ENCODE data around the gene LRCOL1.

DNA sequence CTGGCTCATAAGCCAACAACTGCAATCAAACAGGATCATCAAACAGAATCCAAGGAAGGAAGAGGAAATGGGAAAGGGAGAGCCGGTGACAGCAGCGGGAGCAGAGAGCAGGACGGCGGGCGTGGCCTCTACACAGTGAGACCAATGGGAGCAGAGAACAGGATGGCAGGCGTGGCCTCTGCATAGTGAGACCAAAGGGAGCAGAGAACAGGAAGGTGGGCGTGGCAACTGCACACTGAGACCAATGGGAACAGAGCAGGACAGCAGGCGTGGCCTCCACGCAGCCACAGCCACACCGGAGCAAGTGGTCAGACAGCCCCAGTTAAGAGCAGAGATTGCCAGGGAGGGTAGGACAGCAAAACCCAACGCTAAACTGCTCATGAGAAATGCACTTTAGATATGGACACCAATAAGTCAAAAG, 16.4 kb downstream of the LRCOL1 start:
- TF ChIP-seq REST (IDR thresholded peaks at IDR 0.05; ENCODE audit: low read depth) (no peak), ZFX (IDR thresholded peaks at IDR 0.05) (no peak), SIN3A (IDR thresholded peaks at IDR 0.05; ENCODE audit: low read depth) (no peak), EZH2phosphoT487 (IDR thresholded peaks at IDR 0.05; ENCODE audit: borderline replicate concordance) (no peak), POLR2A (IDR thresholded peaks at IDR 0.05; ENCODE audit: borderline replicate concordance, extremely low read depth, insufficient read depth, insufficient read length) (peak; percentile 57), SP1 (IDR thresholded peaks at IDR 0.05; ENCODE audit: low read depth) (peak; percentile 48), RAD21 (IDR thresholded peaks at IDR 0.05; ENCODE audit: low read depth) (no peak), MAX (IDR thresholded peaks at IDR 0.05) (no peak), POLR2AphosphoS5 (IDR thresholded peaks at IDR 0.05; ENCODE audit: low read depth, low read length) (peak; percentile 77), EGR1 (IDR thresholded peaks at IDR 0.05; ENCODE audit: low read depth) (no peak), EZH2 (IDR thresholded peaks at IDR 0.05) (no peak), ATF3 (IDR thresholded peaks at IDR 0.05) (no peak), YY1 (IDR thresholded peaks at IDR 0.05; ENCODE audit: extremely low read depth, insufficient replicate concordance, low read depth, low read length) (no peak)
- TF ChIP-seq, protein P1, sequence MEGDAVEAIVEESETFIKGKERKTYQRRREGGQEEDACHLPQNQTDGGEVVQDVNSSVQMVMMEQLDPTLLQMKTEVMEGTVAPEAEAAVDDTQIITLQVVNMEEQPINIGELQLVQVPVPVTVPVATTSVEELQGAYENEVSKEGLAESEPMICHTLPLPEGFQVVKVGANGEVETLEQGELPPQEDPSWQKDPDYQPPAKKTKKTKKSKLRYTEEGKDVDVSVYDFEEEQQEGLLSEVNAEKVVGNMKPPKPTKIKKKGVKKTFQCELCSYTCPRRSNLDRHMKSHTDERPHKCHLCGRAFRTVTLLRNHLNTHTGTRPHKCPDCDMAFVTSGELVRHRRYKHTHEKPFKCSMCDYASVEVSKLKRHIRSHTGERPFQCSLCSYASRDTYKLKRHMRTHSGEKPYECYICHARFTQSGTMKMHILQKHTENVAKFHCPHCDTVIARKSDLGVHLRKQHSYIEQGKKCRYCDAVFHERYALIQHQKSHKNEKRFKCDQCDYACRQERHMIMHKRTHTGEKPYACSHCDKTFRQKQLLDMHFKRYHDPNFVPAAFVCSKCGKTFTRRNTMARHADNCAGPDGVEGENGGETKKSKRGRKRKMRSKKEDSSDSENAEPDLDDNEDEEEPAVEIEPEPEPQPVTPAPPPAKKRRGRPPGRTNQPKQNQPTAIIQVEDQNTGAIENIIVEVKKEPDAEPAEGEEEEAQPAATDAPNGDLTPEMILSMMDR (IDR thresholded peaks at IDR 0.05 in 2 of 3, conservative IDR thresholded peaks at IDR 0.05 in 1 of 3; ENCODE audit: borderline replicate concordance in 1 of 3, insufficient read depth in 1 of 3, low read depth in 2 of 3, low read length in 2 of 3), result no peak
